NCI-H1048 (cell line): ENCODE data around the gene PDE7B.

ENCODE experiments used
- DNase-seq: peaks from one replicate; lab custom pipeline; 2025; lab: John Stamatoyannopoulos, UW

The PDE7B gene

GRCh38 chr6:136244061-136244616, 392.6 kb downstream of the PDE7B start:
- DNase-seq: no peak
